WTC11 (cell line): ENCODE measurements around the gene ACSS2. TPM values are rescaled to one million over a fixed set of nuclear protein-coding genes. Genes with fewer than 3 reads are reported as not detected.

Experiments used
- ATAC-seq: fragments of 200-7000 bp; cut with Tn5 transposase; 2 replicates; pipeline ENCODE4 v1.10.0; 2021; ENCODE audit warnings: mild to moderate bottlenecking, moderate library complexity
- CTCF ChIA-PET: fragments of 300-600 bp; sonication (Branson Sonifier 250); formaldehyde crosslinking; loops from one replicate; lab custom pipeline; 2021; ENCODE audit warnings: antibody characterized with exemption; lab: Charles Lee
- POLR2A ChIA-PET: fragments of 350-600 bp; sonication (Branson Sonifier 250); formaldehyde crosslinking; loops from one replicate; lab custom pipeline; 2021; ENCODE audit warnings: antibody characterized with exemption; lab: Charles Lee
- DNase-seq: peaks from one replicate; pipeline ENCODE4 v3.0.0; 2021; ENCODE audit warnings: low spot score
- H3K27ac Mint-ChIP-seq: 2 replicates; pipeline ENCODE4 v1.8.0; 2021; ENCODE audit warnings: mixed read lengths
- H3K27me3 Mint-ChIP-seq: 2 replicates; pipeline ENCODE4 v1.8.0; 2021; ENCODE audit warnings: low read depth, mild to moderate bottlenecking, moderate library complexity, mixed read lengths
- H3K36me3 Mint-ChIP-seq: 2 replicates; pipeline ENCODE4 v1.8.0; 2021; ENCODE audit warnings: mixed read lengths
- H3K4me1 Mint-ChIP-seq: 2 replicates; pipeline ENCODE4 v1.8.0; 2022; ENCODE audit warnings: mixed read lengths
- H3K4me3 Mint-ChIP-seq: 2 replicates; pipeline ENCODE4 v1.8.0; 2021; ENCODE audit warnings: mild to moderate bottlenecking, moderate library complexity, mixed read lengths
- H3K9me3 Mint-ChIP-seq: 2 replicates; pipeline ENCODE4 v1.8.0; 2021; ENCODE audit warnings: mixed read lengths
- CBFB ChIP-seq: sonication (generic); formaldehyde crosslinking; IDR thresholded peaks from 2 replicates; pipeline ENCODE4 v1.8.1; 2022; ENCODE audit warnings: mild to moderate bottlenecking, low read depth, missing genetic modification reagents
- ELF4 ChIP-seq: sonication (generic); formaldehyde crosslinking; IDR thresholded peaks from 2 replicates; pipeline ENCODE4 v1.8.1; 2022; ENCODE audit warnings: low read depth, mild to moderate bottlenecking, moderate library complexity, missing genetic modification reagents
- FOXJ3 ChIP-seq: sonication (generic); formaldehyde crosslinking; IDR thresholded peaks from 2 replicates; pipeline ENCODE4 v1.9.0; 2021; ENCODE audit warnings: missing genetic modification reagents, mild to moderate bottlenecking, borderline replicate concordance
- GTF2I ChIP-seq: fragments of 250-450 bp; sonication (Bioruptor Pico); conservative IDR thresholded peaks from 2 replicates; pipeline ENCODE4 v1.4.0; 2021; ENCODE audit warnings: mild to moderate bottlenecking
- IRF2 ChIP-seq: sonication (generic); formaldehyde crosslinking; IDR thresholded peaks from 2 replicates; pipeline ENCODE4 v1.8.0; 2022; ENCODE audit warnings: low read depth, missing genetic modification reagents, borderline replicate concordance
- MYBL2 ChIP-seq: sonication (generic); formaldehyde crosslinking; IDR thresholded peaks from 2 replicates; pipeline ENCODE4 v1.8.1; 2023; ENCODE audit warnings: mild to moderate bottlenecking, moderate library complexity, missing genetic modification reagents
- NR1H2 ChIP-seq: sonication (generic); formaldehyde crosslinking; IDR thresholded peaks from 2 replicates; pipeline ENCODE4 v1.9.0; 2021; ENCODE audit warnings: mild to moderate bottlenecking, moderate library complexity, missing genetic modification reagents
- NR3C1 ChIP-seq: sonication (generic); formaldehyde crosslinking; conservative IDR thresholded peaks from 2 replicates; pipeline ENCODE4 v1.8.1; 2023; ENCODE audit warnings: low read depth, mild to moderate bottlenecking, missing genetic modification reagents
- SOX15 ChIP-seq: fragments of 250-450 bp; sonication (Bioruptor Pico); IDR thresholded peaks from 2 replicates; pipeline ENCODE4 v1.9.0; 2021; ENCODE audit warnings: mild to moderate bottlenecking
- TCF7 ChIP-seq: sonication (generic); formaldehyde crosslinking; IDR thresholded peaks from 2 replicates; pipeline ENCODE4 v1.8.0; 2022; ENCODE audit warnings: mild to moderate bottlenecking, low read depth, missing genetic modification reagents, moderate library complexity
- TEAD1 ChIP-seq: sonication (generic); formaldehyde crosslinking; IDR thresholded peaks from 2 replicates; pipeline ENCODE4 v1.8.0; 2022; ENCODE audit warnings: mild to moderate bottlenecking, missing genetic modification reagents
- ZBTB21 ChIP-seq: sonication (generic); formaldehyde crosslinking; IDR thresholded peaks from 2 replicates; pipeline ENCODE4 v1.8.1; 2023; ENCODE audit warnings: mild to moderate bottlenecking, missing genetic modification reagents, borderline replicate concordance
- ZNF138 ChIP-seq: sonication (generic); formaldehyde crosslinking; conservative IDR thresholded peaks from 2 replicates; pipeline ENCODE4 v1.8.1; 2022; ENCODE audit warnings: mild to moderate bottlenecking, moderate library complexity, missing genetic modification reagents
- ZNF416 ChIP-seq: fragments of 250-450 bp; sonication (Bioruptor Pico); IDR thresholded peaks from 2 replicates; pipeline ENCODE4 v1.9.0; 2021; ENCODE audit warnings: mild to moderate bottlenecking, inconsistent platforms
- ZNF423 ChIP-seq: fragments of 250-450 bp; sonication (Bioruptor Pico); IDR thresholded peaks from 2 replicates; pipeline ENCODE4 v2.1.2; 2022; ENCODE audit warnings: mild to moderate bottlenecking, moderate library complexity
- ZNF671 ChIP-seq: fragments of 250-450 bp; sonication (Bioruptor Pico); IDR thresholded peaks from 2 replicates; pipeline ENCODE4 v1.8.0; 2021; ENCODE audit warnings: mild to moderate bottlenecking
- total RNA-seq: library from RNA; stranded (reverse); gene quantifications from 3 replicates; pipeline ENCODE4 v1.2.3, GENCODE V29; 2021
- TF ChIP-seq, protein P1 (sequence below): sonication (generic); formaldehyde crosslinking; IDR thresholded peaks from 2 replicates; pipeline ENCODE4 v1.8.0; 2022; ENCODE audit warnings: mild to moderate bottlenecking, missing genetic modification reagents
- TF ChIP-seq, protein P2 (sequence below): sonication (generic); formaldehyde crosslinking; IDR thresholded peaks from 2 replicates; pipeline ENCODE4 v1.8.1; 2023; ENCODE audit warnings: mild to moderate bottlenecking, missing genetic modification reagents, borderline replicate concordance
- TF ChIP-seq, protein P3 (sequence below): sonication (generic); formaldehyde crosslinking; IDR thresholded peaks from 2 replicates; pipeline ENCODE4 v1.8.1; 2022; ENCODE audit warnings: missing genetic modification reagents, borderline replicate concordance
- TF ChIP-seq, protein P4 (sequence below): sonication (generic); formaldehyde crosslinking; IDR thresholded peaks from 2 replicates; pipeline ENCODE4 v1.8.1; 2022; ENCODE audit warnings: mild to moderate bottlenecking, missing genetic modification reagents, moderate library complexity, borderline replicate concordance
- TF ChIP-seq, protein P5 (sequence below): sonication (generic); formaldehyde crosslinking; IDR thresholded peaks from 2 replicates; pipeline ENCODE4 v1.8.1; 2023; ENCODE audit warnings: mild to moderate bottlenecking, missing genetic modification reagents, moderate library complexity

ACSS2 gene
- total RNA-seq, 1 experiment from 2014 or later = 28.9 TPM

DNA sequence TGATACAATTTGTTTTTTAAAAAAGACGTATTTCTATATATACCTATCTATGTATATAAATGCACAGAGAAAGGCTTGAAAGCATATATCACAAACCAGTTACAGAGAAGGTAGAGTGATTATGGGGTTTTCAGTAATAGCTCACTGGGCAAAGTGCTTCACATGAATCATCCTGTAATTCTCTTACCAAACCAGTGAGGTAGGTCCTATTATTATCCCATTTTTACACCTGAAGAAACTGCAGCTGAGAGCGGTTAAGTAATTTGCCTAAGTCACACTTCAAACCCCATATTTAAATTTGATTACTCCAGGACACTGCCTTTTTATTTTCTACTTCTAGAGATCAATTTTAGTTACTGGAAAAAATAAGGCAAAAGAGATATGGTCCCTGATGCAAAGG is 74.8 kb downstream of the ACSS2 start (continued):
- TF ChIP-seq, protein P1, sequence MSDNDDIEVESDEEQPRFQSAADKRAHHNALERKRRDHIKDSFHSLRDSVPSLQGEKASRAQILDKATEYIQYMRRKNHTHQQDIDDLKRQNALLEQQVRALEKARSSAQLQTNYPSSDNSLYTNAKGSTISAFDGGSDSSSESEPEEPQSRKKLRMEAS (CRISPR knock-in tag) = no peak
- TF ChIP-seq FOXJ3 (CRISPR knock-in tag) (no peak), TEAD1 (CRISPR knock-in tag) (no peak), CBFB (CRISPR knock-in tag) (no peak)
- TF ChIP-seq, protein P2, sequence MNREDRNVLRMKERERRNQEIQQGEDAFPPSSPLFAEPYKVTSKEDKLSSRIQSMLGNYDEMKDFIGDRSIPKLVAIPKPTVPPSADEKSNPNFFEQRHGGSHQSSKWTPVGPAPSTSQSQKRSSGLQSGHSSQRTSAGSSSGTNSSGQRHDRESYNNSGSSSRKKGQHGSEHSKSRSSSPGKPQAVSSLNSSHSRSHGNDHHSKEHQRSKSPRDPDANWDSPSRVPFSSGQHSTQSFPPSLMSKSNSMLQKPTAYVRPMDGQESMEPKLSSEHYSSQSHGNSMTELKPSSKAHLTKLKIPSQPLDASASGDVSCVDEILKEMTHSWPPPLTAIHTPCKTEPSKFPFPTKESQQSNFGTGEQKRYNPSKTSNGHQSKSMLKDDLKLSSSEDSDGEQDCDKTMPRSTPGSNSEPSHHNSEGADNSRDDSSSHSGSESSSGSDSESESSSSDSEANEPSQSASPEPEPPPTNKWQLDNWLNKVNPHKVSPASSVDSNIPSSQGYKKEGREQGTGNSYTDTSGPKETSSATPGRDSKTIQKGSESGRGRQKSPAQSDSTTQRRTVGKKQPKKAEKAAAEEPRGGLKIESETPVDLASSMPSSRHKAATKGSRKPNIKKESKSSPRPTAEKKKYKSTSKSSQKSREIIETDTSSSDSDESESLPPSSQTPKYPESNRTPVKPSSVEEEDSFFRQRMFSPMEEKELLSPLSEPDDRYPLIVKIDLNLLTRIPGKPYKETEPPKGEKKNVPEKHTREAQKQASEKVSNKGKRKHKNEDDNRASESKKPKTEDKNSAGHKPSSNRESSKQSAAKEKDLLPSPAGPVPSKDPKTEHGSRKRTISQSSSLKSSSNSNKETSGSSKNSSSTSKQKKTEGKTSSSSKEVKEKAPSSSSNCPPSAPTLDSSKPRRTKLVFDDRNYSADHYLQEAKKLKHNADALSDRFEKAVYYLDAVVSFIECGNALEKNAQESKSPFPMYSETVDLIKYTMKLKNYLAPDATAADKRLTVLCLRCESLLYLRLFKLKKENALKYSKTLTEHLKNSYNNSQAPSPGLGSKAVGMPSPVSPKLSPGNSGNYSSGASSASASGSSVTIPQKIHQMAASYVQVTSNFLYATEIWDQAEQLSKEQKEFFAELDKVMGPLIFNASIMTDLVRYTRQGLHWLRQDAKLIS (CRISPR knock-in tag) = no peak

DNA sequence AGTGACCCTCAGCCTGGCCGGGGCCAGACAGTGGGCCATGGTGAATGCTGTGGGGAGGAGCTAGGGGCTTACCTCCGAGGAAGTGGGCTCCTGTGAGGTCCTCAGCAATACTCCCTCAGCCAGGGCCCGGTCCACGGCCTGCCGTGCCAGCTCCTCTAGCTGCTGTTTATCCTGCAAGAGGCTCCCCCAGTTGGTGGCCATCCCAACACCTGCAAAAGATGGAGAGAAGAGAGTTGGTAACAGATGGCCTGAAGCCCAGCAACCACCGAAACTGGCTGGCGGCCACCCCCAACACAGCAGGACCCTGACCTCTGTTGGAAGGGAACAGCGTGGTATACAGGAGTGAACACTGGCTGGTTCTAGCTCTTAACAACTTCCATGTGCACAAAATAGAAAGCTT is 75.2 kb downstream of the ACSS2 start:
- ATAC-seq = no peak
- Mint-ChIP-seq H3K4me1 (peaks cover 39% of the 10 kb centered on the region), H3K4me3 (no peak overlapping the region), H3K27ac (peak overlapping the region; percentile 41; the same call in 1 of the 2 replicates), H3K9me3 (no peaks in the 10 kb centered on the region), H3K36me3 (peaks cover 5% of the 10 kb centered on the region; the same call in 1 of the 2 replicates), H3K27me3 (peaks cover 8% of the 10 kb centered on the region; the same call in 1 of the 2 replicates)
- ChIA-PET POLR2A (no interaction called here), CTCF (interaction anchor here (0.6 to 1.8 kb wide), 7 partner anchors 23 to 182 kb away, joined by 3 to 8 read pairs (median 3); partner anchors contain the start of gene GGT7)
- peak; percentile 22 for DNase-seq
- TF ChIP-seq ZNF416 (CRISPR knock-in tag) (no peak), SOX15 (CRISPR knock-in tag) (no peak), TCF7 (CRISPR knock-in tag) (no peak), ZNF138 (CRISPR knock-in tag) (no peak), MYBL2 (no peak), NR1H2 (no peak), ELF4 (no peak)
- TF ChIP-seq, protein P2 (CRISPR knock-in tag) = no peak
- TF ChIP-seq, protein P3, sequence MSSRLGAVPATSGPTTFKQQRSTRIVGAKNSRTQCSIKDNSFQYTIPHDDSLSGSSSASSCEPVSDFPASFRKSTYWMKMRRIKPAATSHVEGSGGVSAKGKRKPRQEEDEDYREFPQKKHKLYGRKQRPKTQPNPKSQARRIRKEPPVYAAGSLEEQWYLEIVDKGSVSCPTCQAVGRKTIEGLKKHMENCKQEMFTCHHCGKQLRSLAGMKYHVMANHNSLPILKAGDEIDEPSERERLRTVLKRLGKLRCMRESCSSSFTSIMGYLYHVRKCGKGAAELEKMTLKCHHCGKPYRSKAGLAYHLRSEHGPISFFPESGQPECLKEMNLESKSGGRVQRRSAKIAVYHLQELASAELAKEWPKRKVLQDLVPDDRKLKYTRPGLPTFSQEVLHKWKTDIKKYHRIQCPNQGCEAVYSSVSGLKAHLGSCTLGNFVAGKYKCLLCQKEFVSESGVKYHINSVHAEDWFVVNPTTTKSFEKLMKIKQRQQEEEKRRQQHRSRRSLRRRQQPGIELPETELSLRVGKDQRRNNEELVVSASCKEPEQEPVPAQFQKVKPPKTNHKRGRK = no peak
- TF ChIP-seq, all 79 proteins: peak for 0

DNA sequence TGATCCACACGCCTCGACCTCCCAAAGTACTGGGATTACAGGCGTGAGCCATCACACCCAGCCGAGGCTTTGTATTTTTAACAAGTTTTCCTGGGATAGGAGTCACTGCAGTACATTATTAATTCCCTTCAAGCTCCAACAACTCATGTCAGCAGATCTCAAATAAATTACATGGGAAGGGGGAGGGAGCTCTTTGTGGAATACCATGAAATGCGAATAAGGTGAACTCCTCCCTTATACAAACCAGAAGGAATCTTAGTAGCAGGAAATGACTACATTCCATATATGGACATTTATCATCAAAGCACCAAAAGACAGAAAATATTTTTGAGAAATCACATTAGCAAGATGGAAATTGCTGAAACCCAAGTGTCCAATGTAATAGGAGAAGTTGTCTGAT is 76.3 kb downstream of the ACSS2 start:
- H3K4me3 Mint-ChIP-seq = no peak overlapping the region
- TF ChIP-seq, protein P4, sequence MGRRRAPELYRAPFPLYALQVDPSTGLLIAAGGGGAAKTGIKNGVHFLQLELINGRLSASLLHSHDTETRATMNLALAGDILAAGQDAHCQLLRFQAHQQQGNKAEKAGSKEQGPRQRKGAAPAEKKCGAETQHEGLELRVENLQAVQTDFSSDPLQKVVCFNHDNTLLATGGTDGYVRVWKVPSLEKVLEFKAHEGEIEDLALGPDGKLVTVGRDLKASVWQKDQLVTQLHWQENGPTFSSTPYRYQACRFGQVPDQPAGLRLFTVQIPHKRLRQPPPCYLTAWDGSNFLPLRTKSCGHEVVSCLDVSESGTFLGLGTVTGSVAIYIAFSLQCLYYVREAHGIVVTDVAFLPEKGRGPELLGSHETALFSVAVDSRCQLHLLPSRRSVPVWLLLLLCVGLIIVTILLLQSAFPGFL (CRISPR knock-in tag) = no peak
- TF ChIP-seq NR3C1 (CRISPR knock-in tag) (no peak), GTF2I (no peak), IRF2 (no peak), ZNF416 (CRISPR knock-in tag) (no peak), ZNF423 (CRISPR knock-in tag) (no peak), CBFB (CRISPR knock-in tag) (no peak), ZBTB21 (CRISPR knock-in tag) (no peak), ZNF671 (CRISPR knock-in tag) (no peak), ZNF138 (CRISPR knock-in tag) (no peak)
- TF ChIP-seq, protein P5, sequence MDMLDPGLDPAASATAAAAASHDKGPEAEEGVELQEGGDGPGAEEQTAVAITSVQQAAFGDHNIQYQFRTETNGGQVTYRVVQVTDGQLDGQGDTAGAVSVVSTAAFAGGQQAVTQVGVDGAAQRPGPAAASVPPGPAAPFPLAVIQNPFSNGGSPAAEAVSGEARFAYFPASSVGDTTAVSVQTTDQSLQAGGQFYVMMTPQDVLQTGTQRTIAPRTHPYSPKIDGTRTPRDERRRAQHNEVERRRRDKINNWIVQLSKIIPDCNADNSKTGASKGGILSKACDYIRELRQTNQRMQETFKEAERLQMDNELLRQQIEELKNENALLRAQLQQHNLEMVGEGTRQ = no peak

More for the DNA sequence above, 76.3 kb downstream of the ACSS2 start:
- H3K27ac Mint-ChIP-seq = no peak overlapping the region; the same call in 1 of the 2 replicates
- CTCF ChIA-PET = interaction anchor here (1.2 to 2.3 kb wide), 4 partner anchors 46 to 183 kb away, joined by 3 to 9 read pairs (median 4); partner anchors contain the start of genes ACSS2 and GGT7
- ATAC-seq (no peak), DNase-seq (no peak)
- peaks cover 5% of the 10 kb centered on the region; the same call in 1 of the 2 replicates for H3K36me3 Mint-ChIP-seq
- peaks cover 44% of the 10 kb centered on the region for H3K4me1 Mint-ChIP-seq
- peaks cover 8% of the 10 kb centered on the region; the same call in 1 of the 2 replicates for H3K27me3 Mint-ChIP-seq
- POLR2A ChIA-PET = no interaction called here
- H3K9me3 Mint-ChIP-seq = no peaks in the 10 kb centered on the region
